Right lobe of liver (tissue), 4 donors: ENCODE measurements around the gene P2RY11.

Experiments
- CTCF ChIP-seq, 4 donors: fragments of 200-600 bp in 3 of 4; fragments of 450-650 bp in 1 of 4; IDR thresholded peaks; one replicate each; pipeline versions ENCODE4 v1.5.1 to v1.8.0; 2016 to 2022; ENCODE audit warnings: antibody characterized with exemption in 4 of 4, mild to moderate bottlenecking in 2 of 4
- POLR2A ChIP-seq: fragments of 450-650 bp; IDR thresholded peaks from one replicate; pipeline ENCODE4 v1.6.1; 2017; ENCODE audit warnings: antibody characterized with exemption, mild to moderate bottlenecking
- donor health status: DM: no; HTN: no; CAD: no.
- donor health status: DM: no; HTN: no; CAD: no.
- donor health status: DM: no; HTN: yes; CAD: no.

- TF ChIP-seq CTCF (IDR thresholded peaks at IDR 0.05) (no peak), POLR2A (no peak)
Observed at GRCh38 chr19:10145031-10145430, 33.5 kb downstream of the P2RY11 start.
